ENCODE data around the gene PDLIM3.

GRCh38 chr4:185465707-185466106 is 69.6 kb downstream of the PDLIM3 start:
- TF ChIP-seq CTCF (IDR thresholded peaks at IDR 0.05; ENCODE audit: low read length) (no peak), EZH2phosphoT487 (IDR thresholded peaks at IDR 0.05; ENCODE audit: low read length) (no peak)

Data from MM.1S (cell line).